Effector CD8-positive, alpha-beta T cell (primary cell): Measurements from ENCODE around the gene CCDC121.

Experiments used
- DNase-seq: peaks from one replicate; lab custom pipeline; 2025; lab: John Stamatoyannopoulos, UW
- total RNA-seq, 4 experiments: gene quantifications; one replicate each; lab custom pipeline; 2026; lab: John Stamatoyannopoulos, UW

The CCDC121 gene, protein sequence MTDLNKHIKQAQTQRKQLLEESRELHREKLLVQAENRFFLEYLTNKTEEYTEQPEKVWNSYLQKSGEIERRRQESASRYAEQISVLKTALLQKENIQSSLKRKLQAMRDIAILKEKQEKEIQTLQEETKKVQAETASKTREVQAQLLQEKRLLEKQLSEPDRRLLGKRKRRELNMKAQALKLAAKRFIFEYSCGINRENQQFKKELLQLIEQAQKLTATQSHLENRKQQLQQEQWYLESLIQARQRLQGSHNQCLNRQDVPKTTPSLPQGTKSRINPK
- total RNA-seq, result 0.39 to 2.9 (median 1.7) reads per million in 4 experiments

DNA sequence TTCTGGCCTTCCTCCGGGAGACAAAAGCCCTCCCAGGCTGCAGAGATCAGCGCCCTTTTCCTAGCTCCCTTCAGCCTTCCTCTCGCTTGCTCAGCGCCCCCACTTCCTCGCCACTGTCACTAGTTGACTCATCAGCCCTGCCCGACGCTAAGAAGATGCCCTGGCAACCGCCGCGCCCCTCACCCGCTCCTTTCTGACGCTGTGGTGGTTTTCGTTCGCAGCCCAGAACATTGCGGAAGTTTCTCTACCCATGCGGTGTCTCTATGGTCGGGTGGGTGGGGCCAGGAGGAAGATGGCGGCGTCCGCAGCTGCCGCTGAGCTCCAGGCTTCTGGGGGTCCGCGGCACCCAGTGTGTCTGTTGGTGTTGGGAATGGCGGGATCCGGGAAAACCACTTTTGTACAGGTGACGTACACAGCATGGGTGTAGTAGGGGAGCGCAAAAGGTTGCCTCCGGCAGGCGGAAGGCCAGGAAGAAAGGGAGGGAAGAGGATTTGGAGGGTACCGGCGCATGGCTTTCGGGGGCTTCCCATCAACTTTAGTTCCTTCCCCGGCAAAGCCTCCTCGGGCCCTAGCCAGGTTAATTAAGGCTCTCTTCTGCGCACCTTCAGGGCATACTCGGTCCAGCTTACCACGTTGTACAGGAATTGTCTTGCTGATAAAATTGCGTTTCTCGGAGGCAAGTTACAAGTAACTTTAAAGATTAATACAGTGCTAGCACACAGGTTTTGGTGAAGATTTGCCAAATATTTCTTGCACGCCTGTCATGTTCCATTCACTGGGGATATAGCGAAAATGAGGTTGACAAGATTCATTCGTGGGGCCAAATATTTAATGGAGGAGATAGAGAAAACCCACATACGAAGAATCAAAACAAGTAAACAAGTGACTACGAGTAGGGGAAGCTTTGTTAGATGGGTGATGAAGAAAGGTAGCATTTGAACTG lies at the start of gene CCDC121, which contains the start of gene GPN1:
TSS of gene CCDC121 (minus strand) at position 246 of the 943 bp plus-strand sequence. CDS start 1,213 bp downstream, outside the sequence.
TSS of gene GPN1 (plus strand) at position 284 of the 943 bp plus-strand sequence. CDS start at position 293, 9 bp downstream.
- DNase-seq, result peak; percentile 85

DNA sequence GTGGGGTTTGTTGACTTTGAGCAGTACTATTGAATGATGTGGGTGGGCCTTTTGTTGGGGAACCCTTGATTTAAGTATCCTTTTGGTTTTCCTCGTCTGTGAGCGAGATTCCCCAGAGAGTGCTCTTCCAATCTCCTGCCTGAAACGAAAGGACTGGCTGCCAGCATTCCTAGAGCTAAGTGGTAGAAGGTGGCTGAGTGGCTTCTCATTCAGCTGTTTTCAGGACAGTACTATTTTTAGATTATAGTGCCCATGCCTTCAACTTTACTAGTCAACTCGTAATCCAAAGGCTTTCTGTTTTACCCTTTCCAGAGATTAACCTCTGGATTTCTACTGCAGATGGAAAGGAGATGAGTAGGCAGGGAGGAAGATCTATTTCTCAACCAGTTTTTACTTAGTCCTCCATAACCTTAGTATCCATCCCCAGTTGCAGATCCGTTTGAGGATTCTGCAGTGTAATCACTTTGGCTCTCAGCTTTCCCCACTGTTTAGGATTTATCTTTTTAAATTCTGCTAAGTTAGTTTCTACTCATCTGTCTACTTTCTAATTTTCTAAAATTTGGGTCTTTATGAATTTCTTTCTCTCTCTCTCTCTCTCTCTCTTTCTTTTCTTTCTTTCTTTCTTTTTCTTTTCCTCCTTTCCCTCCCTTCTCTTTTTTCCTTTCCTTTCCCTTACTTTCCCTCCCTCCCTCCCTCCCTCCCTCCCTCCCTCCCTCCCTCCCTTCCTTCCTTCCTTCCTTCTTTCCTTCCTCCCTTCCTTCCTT lies 44.1 kb upstream of the CCDC121 start:
- no peak for DNase-seq

DNA sequence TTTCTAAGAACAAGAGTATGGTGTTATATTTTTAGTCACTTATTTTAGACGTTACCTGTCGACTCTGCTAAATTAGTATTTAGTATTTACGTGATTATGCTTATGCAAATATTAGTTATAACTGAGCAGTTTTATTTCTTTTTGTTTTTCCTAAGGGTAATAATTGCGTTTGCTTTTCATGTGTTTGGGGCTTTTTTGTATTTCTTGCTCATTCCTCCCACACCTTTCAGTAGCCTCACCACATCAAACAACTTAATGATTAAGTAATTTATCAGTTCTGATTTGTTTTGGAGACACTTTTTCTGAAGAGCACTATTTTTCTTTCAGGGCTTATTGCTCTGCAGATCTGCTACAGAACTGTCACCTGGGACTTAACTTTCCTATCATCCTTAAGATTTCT lies 42.4 kb upstream of the CCDC121 start:
- no peak for DNase-seq

DNA sequence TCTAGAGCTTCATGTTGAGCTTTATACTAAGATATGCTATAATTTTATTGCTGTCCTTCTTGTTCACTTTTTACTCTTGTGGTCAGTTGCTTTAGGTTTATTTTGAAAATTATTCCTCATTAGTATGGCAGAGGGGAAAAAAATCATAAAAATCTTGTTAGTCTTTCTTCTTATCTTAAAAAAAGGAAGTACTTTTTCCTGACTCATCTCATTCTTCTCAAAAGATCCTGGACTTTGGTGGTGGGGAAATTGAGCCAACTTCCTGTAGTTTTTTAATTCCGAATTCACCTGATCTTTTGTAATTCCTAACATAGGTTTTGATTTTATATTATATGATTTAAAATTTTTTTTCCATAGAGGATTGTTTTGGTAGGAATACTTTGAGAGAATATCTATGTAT lies 38.6 kb upstream of the CCDC121 start:
- no peak for DNase-seq

DNA sequence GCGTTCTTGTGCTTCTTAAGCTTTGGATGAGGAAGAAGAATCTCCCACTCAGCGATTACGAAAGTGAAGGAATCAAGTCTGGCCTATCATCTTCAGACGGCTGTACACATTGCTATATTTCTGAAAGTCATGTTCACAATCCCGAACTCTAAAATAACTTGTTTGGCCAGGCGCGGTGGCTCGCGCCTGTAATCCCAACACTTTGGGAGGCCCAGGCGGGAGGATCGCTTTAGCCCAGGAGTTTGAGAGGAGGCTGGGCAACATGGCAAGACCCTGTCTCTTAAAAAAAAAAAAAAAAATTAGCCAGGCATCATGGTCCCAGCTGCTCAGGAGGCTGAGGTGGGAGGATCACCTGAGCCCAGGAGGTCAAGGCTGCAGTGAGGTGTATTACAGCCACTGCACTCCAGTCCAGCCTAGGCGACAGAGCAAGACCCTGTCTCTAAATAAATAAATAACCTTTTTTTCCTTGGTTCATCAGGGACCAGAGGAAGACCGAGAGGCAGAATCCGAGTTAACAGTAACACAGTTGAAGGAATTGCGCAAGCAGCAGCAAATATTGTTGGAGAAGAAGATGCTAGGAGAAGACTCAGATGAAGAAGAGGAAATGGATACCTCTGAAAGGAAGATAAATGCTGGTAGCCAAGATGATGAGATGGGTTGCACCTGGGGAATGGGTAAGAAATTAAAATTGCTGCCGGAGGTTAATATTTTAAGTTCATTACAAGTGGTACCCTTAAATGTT lies 36.0 kb upstream of the CCDC121 start:
- no peak for DNase-seq

DNA sequence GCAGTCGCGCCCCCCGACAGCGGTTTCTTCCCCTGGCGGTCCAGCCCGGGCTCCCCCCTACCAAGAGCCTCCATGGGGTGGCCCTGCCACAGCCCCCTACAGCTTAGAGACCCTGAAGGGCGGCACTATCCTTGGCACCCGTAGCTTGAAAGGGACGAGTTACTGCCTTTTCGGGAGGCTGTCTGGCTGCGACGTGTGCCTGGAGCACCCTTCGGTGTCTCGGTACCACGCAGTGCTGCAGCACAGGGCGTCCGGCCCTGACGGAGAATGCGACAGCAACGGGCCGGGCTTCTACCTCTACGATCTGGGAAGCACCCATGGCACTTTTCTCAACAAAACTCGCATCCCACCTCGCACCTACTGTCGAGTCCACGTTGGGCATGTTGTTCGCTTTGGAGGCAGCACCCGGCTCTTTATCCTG lies 35.4 kb upstream of the CCDC121 start:
- no peak for DNase-seq

DNA sequence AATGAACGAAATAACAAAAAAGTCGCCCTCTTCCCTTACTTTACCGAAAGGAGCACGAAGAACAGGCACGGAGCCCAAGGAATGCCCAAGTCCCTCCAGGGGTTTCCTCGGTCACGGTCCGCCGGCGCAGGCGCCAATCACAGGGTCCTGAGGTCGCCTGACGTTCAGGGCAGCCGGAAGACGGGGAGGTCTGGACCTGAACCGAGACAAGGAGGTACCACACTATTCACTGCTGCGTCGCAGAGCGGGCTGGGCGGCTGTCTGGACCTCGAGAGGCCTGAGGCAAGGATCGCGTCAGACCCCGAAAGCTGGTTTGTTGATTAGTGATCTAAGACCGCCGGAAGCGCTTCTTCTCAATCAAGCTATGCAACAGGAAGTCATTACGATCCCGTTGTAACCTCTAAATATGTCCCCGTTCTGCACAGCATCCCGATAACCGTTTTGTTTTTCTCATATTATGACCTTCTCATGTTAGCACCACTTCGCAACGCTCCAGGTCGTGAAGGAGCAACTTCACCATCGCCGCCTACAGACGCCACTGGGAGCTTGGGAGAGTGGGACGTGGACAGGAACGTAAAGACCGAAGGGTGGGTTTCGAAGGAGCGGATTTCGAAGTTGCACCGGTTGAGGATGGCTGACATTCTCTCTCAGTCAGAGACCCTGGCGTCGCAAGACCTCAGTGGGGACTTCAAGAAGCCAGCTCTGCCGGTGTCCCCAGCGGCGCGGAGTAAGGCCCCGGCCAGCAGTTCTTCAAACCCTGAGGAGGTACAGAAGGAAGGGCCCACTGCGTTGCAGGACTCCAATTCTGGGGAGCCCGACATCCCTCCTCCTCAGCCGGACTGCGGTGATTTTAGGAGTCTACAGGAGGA lies 34.7 kb upstream of the CCDC121 start, which contains the start of the genes SLC4A1AP and SUPT7L:
TSS of gene SLC4A1AP (plus strand) at position 605 of the 869 bp plus-strand sequence. CDS start at position 631, 26 bp downstream.
TSS of gene SUPT7L (minus strand) at position 330 of the 869 bp plus-strand sequence. CDS start 1,422 bp downstream, outside the sequence.
- DNase-seq, result peak; percentile 68

DNA sequence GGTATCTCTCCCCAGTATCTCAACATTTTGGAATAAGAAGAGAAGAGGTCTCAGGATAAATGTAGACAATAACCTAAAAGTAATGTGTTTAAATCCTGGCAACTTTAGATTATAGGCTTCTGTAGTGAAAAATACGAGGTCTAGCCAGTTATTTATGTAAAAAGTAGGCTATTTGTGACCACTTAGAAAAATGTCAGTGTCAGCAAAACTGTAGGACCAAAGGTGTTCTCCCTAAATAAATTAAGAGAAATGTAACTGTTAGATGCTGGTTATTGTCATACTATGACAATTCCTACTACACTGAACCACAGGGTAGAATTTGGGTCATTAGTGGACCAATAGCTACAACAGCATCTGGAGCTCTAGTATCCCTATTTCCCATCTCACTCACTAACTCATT lies 32.6 kb upstream of the CCDC121 start:
- no peak for DNase-seq

DNA sequence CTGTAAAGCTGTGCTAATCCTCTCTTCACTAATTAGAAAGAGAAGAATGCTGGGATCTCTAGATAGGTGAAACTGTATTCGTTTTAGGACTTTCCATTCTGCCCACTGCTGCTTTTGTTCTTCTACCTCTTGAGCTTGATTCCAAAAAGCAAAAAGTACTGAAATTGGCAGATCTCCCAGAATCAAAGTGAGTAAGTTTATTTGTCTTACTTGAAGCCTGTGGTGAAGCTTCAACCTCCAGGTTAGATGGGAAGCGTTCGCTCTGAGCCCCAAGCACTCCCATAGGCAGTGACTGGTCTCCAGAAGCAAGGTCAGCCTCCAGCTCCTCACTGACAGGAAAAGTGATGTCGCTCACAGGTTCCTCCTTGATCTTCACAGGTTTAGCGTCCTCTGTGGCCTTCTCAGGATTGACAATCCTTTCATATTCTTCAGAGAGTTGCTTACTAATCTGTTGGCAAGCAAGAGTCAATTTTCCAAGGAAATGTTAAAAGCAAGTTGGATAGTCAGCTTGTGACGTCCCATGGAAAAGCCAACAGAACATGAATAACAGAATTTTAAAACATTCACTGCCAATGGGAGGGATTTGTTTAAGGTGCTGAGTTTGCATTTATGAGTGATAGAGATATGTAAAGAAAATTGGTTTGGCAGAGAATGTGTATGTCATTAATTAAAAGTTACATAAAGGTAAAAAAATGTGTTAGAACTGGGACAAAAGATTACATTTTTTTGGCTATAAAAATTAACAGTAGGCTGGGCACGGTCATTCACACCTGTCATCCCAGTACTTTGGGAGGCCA lies 26.5 kb upstream of the CCDC121 start:
- DNase-seq, result no peak

DNA sequence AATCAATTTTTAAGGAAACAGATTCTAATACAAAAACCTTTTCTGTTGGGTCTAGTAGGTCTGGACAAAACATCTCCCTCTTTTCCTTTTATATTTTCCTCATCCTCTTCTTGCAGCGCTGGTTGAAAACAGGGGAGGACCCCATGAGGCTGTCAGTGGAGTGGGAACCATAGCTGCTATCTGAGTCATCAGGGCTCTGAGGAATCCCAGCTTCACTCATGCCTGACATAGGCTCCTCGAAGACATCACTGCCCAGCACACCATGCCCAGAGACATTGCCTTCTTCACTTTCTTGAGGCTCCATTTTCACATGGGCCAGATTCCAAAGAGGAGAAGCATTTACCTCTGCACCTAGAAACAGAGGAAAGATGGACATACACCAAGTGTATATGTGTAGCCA lies 24.6 kb upstream of the CCDC121 start:
- DNase-seq, result no peak

DNA sequence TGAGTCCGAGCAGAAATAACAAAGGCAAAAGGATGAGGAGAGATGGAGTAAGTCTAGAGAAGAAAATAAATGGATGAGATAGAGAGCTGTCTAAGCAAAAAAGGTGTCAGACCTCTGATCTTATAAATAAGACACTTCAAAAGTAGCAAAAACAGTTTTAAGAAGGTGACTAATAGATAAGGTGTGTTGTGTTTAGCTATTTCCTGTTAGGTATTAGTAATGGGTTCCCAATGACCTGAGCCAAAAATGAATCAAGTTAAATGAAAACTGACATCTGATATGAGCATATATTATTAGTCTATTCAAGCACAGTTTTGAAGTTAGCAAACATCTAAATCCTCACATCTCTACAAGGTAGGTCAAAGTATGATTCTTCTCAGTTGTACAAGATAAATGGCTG lies 24.0 kb upstream of the CCDC121 start:
- no peak for DNase-seq

DNA sequence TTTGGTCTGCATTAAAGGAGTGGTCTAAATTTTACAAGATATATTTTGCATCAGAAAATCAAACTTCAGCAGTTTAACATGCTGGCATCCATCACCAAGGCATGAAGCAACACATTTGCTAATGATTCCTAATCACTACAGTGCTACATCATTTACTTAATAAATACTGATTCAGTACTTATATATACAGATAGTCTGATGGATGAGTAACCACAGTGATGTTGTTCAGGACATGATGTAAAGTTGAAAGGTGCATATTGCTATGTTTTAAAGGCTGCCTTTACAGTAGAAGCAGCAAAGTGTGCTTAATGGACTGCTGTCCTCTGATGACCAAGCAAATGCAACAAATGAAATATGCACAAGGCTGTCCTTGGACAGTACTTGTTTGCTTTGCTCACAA lies 23.5 kb upstream of the CCDC121 start:
- no peak for DNase-seq

DNA sequence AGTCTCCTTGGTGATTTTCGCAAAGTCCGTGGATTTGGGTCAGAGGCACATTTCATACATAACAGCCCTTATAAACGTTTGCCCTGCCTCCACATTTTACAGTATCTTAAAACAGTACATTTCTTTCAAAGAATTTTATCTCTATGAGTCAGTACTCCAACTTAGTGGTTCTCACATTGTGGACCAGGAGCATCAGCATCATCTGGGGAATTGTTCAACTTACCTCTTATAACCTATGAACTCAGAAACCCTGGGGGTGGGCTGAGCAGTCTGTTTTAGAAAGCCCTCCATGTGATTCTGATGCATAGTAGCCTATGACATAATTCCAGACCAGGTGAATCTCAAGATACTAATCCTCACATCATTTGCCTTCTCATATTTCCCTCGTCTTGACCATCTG lies 22.2 kb upstream of the CCDC121 start:
- DNase-seq, result no peak

DNA sequence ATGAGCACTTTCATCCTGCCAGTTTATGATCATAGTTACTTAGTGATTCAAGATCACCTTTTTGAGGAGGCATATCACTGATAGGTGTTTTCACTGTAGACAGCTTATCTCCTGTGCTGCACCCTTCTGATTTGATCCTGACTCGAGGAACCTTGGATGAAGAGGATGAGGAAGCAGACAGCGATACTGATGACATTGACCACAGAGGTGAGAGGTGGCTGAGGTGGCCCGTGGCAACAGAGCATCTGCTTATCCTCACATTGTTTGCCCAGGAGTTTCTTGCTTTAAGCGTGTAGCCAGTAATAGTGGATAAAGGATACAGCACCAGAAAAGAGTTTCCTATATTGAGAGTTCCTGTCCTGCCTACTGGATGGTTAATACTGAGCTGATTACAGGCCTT lies 18.9 kb upstream of the CCDC121 start:
- DNase-seq, result no peak

DNA sequence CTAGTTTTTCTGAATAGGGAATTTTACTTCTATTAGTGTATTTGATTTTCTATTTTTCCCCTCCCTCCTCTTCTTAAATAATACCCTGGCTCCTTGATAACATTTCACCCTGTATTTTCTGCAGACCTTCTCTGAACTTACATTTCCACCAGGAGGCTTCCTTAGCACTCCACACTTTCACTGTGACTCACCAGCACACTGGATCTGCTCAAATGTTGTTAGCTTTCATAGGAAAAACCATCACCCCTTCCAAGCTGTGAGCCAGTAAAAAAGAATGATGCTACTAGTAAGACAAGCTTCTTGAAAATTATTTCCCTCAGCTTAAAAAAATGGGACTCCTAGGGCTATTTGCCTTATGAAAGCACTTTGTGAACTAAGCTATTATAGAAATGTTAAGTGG lies 18.5 kb upstream of the CCDC121 start:
- DNase-seq, result no peak

DNA sequence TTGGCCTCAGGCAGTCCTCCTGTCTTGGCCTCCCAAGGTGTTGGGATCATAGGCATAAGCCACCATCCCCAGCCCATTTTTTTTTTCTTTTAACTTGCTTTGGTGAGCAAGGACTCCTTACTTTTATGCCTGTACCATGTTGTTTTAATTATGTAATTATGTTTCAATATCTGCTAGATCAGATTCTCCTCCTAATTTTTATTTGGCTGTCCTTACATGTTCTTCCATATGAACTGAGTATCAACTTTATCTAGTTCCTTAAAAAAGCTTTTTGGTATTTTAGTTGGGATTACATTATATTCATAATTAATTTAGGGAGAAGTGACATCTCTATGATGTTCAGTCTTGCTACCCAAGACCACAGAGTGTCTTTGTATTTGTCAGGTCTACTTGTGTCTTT lies 16.4 kb upstream of the CCDC121 start:
- DNase-seq, result no peak

DNA sequence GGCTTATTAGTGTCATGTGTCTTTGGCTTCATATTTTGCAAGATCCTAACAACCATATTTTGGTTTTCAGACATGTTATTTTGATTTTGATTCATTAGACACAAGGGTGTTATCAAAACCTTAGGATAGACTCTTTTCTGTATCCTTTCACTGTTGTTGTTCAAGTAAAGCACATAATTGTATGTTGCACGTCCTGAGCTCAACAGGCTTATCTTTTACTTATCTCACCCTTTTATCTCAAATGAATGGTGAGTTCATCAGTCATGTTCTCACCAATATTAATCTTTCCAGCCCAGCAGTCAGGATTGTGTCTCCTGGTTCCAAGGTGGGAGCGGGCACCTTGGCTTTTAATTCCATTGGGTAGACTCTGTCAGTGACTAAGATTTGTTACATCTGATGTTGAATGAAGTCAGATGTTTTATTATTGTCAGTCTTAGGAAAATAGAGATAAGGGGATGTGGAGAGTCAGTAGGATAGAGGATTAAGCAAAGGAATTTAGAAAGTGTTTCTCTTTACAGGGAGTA lies 12.0 kb upstream of the CCDC121 start:
- DNase-seq, result no peak

DNA sequence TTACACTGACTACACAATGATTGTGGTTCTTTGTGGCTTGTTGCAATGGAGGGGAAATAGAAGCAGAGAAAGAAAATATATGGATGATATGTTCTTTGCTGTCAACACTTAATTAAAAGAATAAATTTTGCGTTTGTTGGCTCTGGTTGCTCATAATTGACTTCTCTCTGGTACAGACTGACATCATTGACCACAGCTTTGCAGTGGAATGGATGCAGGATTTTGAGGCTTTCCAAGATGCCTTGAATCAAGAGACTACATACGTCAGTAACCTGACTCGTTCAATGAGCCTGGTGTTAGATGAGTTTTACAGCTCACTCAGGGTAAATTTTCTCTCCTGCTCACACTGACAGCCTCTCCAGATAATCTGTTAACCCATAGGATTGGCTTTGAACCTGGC lies 9.9 kb upstream of the CCDC121 start:
- no peak for DNase-seq

DNA sequence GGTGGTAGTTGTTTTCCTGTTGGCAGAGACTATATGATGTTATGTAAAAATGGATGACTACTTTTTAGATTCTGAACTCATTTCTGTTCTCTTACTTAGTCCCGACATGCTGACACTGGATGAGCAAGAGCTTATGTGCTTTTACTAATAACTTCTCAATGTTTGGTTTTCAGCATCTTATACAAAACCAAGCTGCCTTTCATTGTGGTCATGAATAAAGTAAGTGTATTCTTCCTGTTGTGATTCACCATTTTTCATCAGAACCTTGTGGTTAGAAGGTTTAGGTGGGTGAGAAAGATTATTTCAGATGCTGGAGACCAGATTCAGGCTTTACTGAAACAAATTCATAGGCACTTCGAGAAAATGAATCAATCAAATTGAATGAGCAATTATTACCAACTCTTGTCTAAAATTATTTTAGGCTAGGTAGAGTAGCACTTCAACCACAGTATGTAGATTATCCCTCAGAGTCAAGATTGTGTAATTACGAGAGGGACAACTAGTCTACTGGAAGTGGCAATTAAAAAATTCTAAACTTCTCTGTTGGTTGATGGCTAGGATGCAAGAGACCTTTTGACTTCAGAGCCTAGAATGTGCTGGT lies 9.3 kb upstream of the CCDC121 start:
- DNase-seq, result no peak
